ENCODE results near the gene DDN.

GRCh38 chr12:48961801-48962200 lies 37.4 kb downstream of the DDN start:
- TF ChIP-seq CEBPB (IDR thresholded peaks at IDR 0.05; ENCODE audit: borderline replicate concordance in 1 of 2, low read depth in 2 of 2, low read length in 2 of 2) = no peak
- TF ChIP-seq CBFB (IDR thresholded peaks at IDR 0.05; ENCODE audit: low read depth) = no peak
- no peak for TF ChIP-seq NFXL1 (IDR thresholded peaks at IDR 0.05; ENCODE audit: borderline replicate concordance)
- TF ChIP-seq FOXM1 (IDR thresholded peaks at IDR 0.05; ENCODE audit: low read depth, low read length) = no peak
- TF ChIP-seq RAD21 (IDR thresholded peaks at IDR 0.05; ENCODE audit: insufficient read depth, low read depth, low read length) = no peak
- TF ChIP-seq CTCF (IDR thresholded peaks at IDR 0.05 in 2 of 3, conservative IDR thresholded peaks at IDR 0.05 in 1 of 3; ENCODE audit: control insufficient read depth in 2 of 3, extremely low read depth in 1 of 3, insufficient read depth in 1 of 3, low read depth in 3 of 3, low read length in 3 of 3) = no peak
- TF ChIP-seq FOS (IDR thresholded peaks at IDR 0.05; ENCODE audit: borderline replicate concordance, extremely low read depth, insufficient read length) = no peak
- TF ChIP-seq ZNF207 (IDR thresholded peaks at IDR 0.05; ENCODE audit: borderline replicate concordance) = no peak
- TF ChIP-seq REST (IDR thresholded peaks at IDR 0.05; ENCODE audit: low read depth, low read length) = no peak
- TF ChIP-seq JUND (IDR thresholded peaks at IDR 0.05; ENCODE audit: low read depth, low read length) = no peak

All from GM12878 (cell line).